HepG2 (cell line): Measurements from ENCODE around the gene CBFA2T2. TPM values are rescaled to one million over a fixed set of nuclear protein-coding genes. Genes with fewer than 3 reads are reported as not detected.

ENCODE experiments used
- EP300 ChIP-seq, 3 experiments: sonication (generic) in 1 of 3; formaldehyde crosslinking in 1 of 3; IDR thresholded peaks; 2 replicates each; pipeline versions ENCODE4 v1.5.1 to v1.6.1; 2011 to 2020; ENCODE audit warnings: low read depth in 2 of 3, low read length in 2 of 3, borderline replicate concordance in 1 of 3, improper control_type of control experiment in 1 of 3, mild to moderate bottlenecking in 1 of 3, missing genetic modification reagents in 1 of 3, moderate library complexity in 1 of 3
- FOXK2 ChIP-seq: fragments of 450-650 bp; IDR thresholded peaks from 2 replicates; pipeline ENCODE4 v1.6.1; 2016
- MAF1 ChIP-seq: sonication (generic); formaldehyde crosslinking; IDR thresholded peaks from 2 replicates; pipeline ENCODE4 v1.5.0; 2020; ENCODE audit warnings: missing genetic modification reagents, borderline replicate concordance
- NFE2 ChIP-seq: sonication (generic); formaldehyde crosslinking; IDR thresholded peaks from 2 replicates; pipeline ENCODE4 v1.4.0; 2020; ENCODE audit warnings: missing genetic modification reagents
- PHF20 ChIP-seq: sonication (generic); formaldehyde crosslinking; IDR thresholded peaks from 2 replicates; pipeline ENCODE4 v1.5.0; 2020; ENCODE audit warnings: mild to moderate bottlenecking, missing genetic modification reagents
- TOE1 ChIP-seq: sonication (generic); formaldehyde crosslinking; IDR thresholded peaks from 2 replicates; pipeline ENCODE4 v1.4.0; 2020; ENCODE audit warnings: mild to moderate bottlenecking, missing genetic modification reagents
- ZFP41 ChIP-seq: sonication (generic); formaldehyde crosslinking; IDR thresholded peaks from 2 replicates; pipeline ENCODE4 v1.4.0; 2020; ENCODE audit warnings: mild to moderate bottlenecking, missing genetic modification reagents, borderline replicate concordance
- ZNF143 ChIP-seq: sonication (generic); formaldehyde crosslinking; IDR thresholded peaks from 2 replicates; pipeline ENCODE4 v1.4.0; 2020; ENCODE audit warnings: missing genetic modification reagents
- ZNF549 ChIP-seq: sonication (generic); formaldehyde crosslinking; IDR thresholded peaks from 2 replicates; pipeline ENCODE4 v1.5.0; 2020; ENCODE audit warnings: missing genetic modification reagents
- ZNF550 ChIP-seq: sonication (generic); formaldehyde crosslinking; IDR thresholded peaks from 2 replicates; pipeline ENCODE4 v1.4.0; 2020; ENCODE audit warnings: mild to moderate bottlenecking, missing genetic modification reagents, borderline replicate concordance
- ZNF878 ChIP-seq: sonication (generic); formaldehyde crosslinking; IDR thresholded peaks from 2 replicates; pipeline ENCODE4 v1.8.1; 2023; ENCODE audit warnings: mild to moderate bottlenecking, missing genetic modification reagents, moderate library complexity
- ZSCAN30 ChIP-seq: sonication (generic); formaldehyde crosslinking; IDR thresholded peaks from 2 replicates; pipeline ENCODE4 v1.5.0; 2020; ENCODE audit warnings: mild to moderate bottlenecking, missing genetic modification reagents
- polyA plus RNA-seq, 8 experiments: library from polyadenylated mRNA; depleted of rRNA in 3 of 8; stranded (reverse) in 7 of 8; unstranded in 1 of 8; fragments of >200 nt; fragmentation: Illumina TruSeq in 4 of 8; extraction: Trizol in 4 of 8; gene quantifications; 2 replicates each; pipeline versions ENCODE4 v1.2.1 to v1.2.3, GENCODE V29; 2011 to 2016; ENCODE audit warnings: low read depth in 4 of 8, missing spikeins in 1 of 8, mixed read lengths in 1 of 8; ENCODE audit not compliant: insufficient read depth in 1 of 8
- total RNA-seq, 5 experiments: library from RNA; depleted of rRNA; stranded (reverse); fragments of >200 nt; fragmentation: Illumina TruSeq; extraction: Trizol; gene quantifications; 2 replicates each; pipeline ENCODE4 v1.2.3, GENCODE V29; 2016; ENCODE audit warnings: low read depth in 1 of 5
- TF ChIP-seq, protein P1 (sequence below): sonication (generic); formaldehyde crosslinking; IDR thresholded peaks from 2 replicates; pipeline ENCODE4 v1.4.0; 2020; ENCODE audit warnings: mild to moderate bottlenecking, missing genetic modification reagents, borderline replicate concordance
- TF ChIP-seq, protein P2 (sequence below): sonication (generic); formaldehyde crosslinking; IDR thresholded peaks from 2 replicates; pipeline ENCODE4 v1.5.0; 2020; ENCODE audit warnings: mild to moderate bottlenecking, missing genetic modification reagents
- TF ChIP-seq, protein P3 (sequence below): IDR thresholded peaks from 2 replicates; pipeline ENCODE4 v1.6.1; 2016; ENCODE audit warnings: low read depth, missing genetic modification reagents, missing compliant biosample characterization

CBFA2T2 gene
- total and polyA plus RNA-seq, 2 of the 13 experiments (the other 11 are each of a cell fraction or from before 2014, with no cell fraction given) = 6.3 to 21.2 TPM

DNA sequence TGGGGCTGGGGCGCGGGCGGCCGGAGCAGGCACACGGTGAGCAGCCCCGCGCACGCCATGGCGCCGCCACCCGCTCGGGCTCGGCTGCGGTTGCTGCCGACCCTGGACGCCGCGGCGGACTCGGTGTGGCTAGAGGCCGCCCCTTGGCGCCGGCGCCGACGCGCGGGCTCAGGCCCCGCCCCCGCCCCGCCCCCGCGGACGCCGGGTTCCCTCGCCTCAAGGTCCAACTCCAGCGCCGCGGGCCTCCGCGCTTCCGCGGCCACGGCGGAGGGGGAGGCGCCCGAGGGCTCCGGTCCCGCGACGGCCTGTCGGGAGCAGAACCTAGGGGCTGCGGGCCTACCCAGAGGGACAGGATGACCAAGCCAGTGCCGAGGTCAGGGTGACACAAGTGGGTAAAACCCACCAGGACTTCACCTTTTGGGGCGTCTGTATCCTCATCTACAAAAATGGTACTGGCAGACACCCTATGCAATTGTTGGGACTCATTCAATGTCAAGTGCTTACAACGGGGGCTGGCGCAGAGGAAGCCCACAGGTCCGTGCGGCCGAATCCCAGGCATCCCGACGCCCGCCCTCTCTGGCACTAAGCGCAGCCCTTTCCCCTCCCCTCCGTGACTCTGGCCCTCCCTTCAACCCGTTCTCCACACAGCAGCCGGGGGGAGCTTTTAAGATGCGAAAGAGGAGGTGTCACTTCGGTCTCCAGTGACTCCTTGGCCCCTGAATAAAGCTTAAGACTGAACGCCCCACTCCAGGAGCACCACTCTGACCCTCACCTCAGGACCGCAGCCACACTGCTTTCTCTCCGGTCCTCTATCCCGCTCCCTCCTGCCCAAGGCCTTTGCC, 184.6 kb downstream of the CBFA2T2 start, which contains the start of gene NECAB3 (continued):
- peak; percentile 49; the same call in 1 of the 2 replicates for TF ChIP-seq ZNF143 (CRISPR knock-in tag)
- TF ChIP-seq EP300 (IDR thresholded peaks at IDR 0.05; ENCODE audit: low read depth in 2 of 2, low read length in 2 of 2) = 0 out of 4 replicates have a peak, but pooled peaks of 1 of the 2 experiments have one; percentile 18
- TF ChIP-seq EP300 (CRISPR knock-in tag; IDR thresholded peaks at IDR 0.05; ENCODE audit: borderline replicate concordance) = peak; percentile 41; the same call in 1 of the 2 replicates
- TF ChIP-seq FOXK2 = no peak
- peak; percentile 48; the same call in 1 of the 2 replicates for TF ChIP-seq ZNF549 (CRISPR knock-in tag)
- TF ChIP-seq NFE2 = no peak
- TF ChIP-seq ZNF878 = no peak
- no peak for TF ChIP-seq ZSCAN30 (CRISPR knock-in tag)
- TF ChIP-seq ZNF550 (CRISPR knock-in tag) = no peak
- peak; percentile 50; the same call in 1 of the 2 replicates for TF ChIP-seq PHF20 (CRISPR knock-in tag)
- TF ChIP-seq MAF1 (CRISPR knock-in tag) = peak; percentile 83
- TF ChIP-seq ZFP41 = no peak; the same call in 1 of the 2 replicates
- TF ChIP-seq, protein P1, sequence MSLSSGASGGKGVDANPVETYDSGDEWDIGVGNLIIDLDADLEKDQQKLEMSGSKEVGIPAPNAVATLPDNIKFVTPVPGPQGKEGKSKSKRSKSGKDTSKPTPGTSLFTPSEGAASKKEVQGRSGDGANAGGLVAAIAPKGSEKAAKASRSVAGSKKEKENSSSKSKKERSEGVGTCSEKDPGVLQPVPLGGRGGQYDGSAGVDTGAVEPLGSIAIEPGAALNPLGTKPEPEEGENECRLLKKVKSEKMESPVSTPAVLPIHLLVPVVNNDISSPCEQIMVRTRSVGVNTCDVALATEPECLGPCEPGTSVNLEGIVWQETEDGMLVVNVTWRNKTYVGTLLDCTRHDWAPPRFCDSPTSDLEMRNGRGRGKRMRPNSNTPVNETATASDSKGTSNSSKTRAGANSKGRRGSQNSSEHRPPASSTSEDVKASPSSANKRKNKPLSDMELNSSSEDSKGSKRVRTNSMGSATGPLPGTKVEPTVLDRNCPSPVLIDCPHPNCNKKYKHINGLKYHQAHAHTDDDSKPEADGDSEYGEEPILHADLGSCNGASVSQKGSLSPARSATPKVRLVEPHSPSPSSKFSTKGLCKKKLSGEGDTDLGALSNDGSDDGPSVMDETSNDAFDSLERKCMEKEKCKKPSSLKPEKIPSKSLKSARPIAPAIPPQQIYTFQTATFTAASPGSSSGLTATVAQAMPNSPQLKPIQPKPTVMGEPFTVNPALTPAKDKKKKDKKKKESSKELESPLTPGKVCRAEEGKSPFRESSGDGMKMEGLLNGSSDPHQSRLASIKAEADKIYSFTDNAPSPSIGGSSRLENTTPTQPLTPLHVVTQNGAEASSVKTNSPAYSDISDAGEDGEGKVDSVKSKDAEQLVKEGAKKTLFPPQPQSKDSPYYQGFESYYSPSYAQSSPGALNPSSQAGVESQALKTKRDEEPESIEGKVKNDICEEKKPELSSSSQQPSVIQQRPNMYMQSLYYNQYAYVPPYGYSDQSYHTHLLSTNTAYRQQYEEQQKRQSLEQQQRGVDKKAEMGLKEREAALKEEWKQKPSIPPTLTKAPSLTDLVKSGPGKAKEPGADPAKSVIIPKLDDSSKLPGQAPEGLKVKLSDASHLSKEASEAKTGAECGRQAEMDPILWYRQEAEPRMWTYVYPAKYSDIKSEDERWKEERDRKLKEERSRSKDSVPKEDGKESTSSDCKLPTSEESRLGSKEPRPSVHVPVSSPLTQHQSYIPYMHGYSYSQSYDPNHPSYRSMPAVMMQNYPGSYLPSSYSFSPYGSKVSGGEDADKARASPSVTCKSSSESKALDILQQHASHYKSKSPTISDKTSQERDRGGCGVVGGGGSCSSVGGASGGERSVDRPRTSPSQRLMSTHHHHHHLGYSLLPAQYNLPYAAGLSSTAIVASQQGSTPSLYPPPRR (CRISPR knock-in tag) = peak; percentile 72
- TF ChIP-seq, protein P2, sequence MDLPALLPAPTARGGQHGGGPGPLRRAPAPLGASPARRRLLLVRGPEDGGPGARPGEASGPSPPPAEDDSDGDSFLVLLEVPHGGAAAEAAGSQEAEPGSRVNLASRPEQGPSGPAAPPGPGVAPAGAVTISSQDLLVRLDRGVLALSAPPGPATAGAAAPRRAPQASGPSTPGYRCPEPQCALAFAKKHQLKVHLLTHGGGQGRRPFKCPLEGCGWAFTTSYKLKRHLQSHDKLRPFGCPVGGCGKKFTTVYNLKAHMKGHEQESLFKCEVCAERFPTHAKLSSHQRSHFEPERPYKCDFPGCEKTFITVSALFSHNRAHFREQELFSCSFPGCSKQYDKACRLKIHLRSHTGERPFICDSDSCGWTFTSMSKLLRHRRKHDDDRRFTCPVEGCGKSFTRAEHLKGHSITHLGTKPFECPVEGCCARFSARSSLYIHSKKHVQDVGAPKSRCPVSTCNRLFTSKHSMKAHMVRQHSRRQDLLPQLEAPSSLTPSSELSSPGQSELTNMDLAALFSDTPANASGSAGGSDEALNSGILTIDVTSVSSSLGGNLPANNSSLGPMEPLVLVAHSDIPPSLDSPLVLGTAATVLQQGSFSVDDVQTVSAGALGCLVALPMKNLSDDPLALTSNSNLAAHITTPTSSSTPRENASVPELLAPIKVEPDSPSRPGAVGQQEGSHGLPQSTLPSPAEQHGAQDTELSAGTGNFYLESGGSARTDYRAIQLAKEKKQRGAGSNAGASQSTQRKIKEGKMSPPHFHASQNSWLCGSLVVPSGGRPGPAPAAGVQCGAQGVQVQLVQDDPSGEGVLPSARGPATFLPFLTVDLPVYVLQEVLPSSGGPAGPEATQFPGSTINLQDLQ (CRISPR knock-in tag) = no peak; the same call in 1 of the 2 replicates
- TF ChIP-seq, protein P3, sequence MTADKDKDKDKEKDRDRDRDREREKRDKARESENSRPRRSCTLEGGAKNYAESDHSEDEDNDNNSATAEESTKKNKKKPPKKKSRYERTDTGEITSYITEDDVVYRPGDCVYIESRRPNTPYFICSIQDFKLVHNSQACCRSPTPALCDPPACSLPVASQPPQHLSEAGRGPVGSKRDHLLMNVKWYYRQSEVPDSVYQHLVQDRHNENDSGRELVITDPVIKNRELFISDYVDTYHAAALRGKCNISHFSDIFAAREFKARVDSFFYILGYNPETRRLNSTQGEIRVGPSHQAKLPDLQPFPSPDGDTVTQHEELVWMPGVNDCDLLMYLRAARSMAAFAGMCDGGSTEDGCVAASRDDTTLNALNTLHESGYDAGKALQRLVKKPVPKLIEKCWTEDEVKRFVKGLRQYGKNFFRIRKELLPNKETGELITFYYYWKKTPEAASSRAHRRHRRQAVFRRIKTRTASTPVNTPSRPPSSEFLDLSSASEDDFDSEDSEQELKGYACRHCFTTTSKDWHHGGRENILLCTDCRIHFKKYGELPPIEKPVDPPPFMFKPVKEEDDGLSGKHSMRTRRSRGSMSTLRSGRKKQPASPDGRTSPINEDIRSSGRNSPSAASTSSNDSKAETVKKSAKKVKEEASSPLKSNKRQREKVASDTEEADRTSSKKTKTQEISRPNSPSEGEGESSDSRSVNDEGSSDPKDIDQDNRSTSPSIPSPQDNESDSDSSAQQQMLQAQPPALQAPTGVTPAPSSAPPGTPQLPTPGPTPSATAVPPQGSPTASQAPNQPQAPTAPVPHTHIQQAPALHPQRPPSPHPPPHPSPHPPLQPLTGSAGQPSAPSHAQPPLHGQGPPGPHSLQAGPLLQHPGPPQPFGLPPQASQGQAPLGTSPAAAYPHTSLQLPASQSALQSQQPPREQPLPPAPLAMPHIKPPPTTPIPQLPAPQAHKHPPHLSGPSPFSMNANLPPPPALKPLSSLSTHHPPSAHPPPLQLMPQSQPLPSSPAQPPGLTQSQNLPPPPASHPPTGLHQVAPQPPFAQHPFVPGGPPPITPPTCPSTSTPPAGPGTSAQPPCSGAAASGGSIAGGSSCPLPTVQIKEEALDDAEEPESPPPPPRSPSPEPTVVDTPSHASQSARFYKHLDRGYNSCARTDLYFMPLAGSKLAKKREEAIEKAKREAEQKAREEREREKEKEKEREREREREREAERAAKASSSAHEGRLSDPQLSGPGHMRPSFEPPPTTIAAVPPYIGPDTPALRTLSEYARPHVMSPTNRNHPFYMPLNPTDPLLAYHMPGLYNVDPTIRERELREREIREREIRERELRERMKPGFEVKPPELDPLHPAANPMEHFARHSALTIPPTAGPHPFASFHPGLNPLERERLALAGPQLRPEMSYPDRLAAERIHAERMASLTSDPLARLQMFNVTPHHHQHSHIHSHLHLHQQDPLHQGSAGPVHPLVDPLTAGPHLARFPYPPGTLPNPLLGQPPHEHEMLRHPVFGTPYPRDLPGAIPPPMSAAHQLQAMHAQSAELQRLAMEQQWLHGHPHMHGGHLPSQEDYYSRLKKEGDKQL (CRISPR knock-in tag) = no peak
- TF ChIP-seq TOE1 (CRISPR knock-in tag) = peak; percentile 87
